Measurements from ENCODE around the gene NCOA4. TPM values are rescaled to one million over a fixed set of nuclear protein-coding genes. Genes with fewer than 3 reads are reported as not detected.

The NCOA4 gene
- total RNA-seq, 2 experiments from 2014 or later = 90.9 to 122 TPM

DNA sequence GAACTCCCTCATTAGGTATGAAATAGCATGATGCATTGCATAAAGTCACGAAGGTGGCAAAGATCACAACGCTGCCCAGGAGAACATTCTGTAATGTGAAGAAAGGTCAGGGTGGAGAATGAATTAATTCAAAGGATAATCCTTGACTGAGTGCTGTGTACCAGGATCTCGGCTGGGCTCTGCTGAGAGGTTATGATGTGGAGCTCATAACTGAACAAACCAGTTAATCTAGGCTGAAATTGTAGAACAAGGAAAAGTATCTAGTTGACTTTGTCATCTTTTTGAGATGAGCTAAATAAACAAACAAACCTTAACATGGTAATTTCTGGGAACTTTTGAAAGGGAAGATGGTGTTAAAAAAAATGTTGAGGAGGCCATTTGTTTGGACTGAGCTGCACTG, 9.6 kb upstream of the NCOA4 start:
- Mint-ChIP-seq H3K27me3 (peaks cover 12% of the 10 kb centered on the region), H3K27ac (no peak overlapping the region), H3K4me1 (no peaks in the 10 kb centered on the region), H3K4me3 (no peak overlapping the region), H3K36me3 (no peaks in the 10 kb centered on the region), H3K9me3 (ENCODE audit: low read depth) (no peaks in the 10 kb centered on the region)
- ATAC-seq (no peak), DNase-seq (no peak)
- CTCF ChIA-PET = interaction anchor here (0.9 kb wide), 1 partner anchor 16 kb away, joined by 4 read pairs; no protein-coding TSS in a partner anchor

DNA sequence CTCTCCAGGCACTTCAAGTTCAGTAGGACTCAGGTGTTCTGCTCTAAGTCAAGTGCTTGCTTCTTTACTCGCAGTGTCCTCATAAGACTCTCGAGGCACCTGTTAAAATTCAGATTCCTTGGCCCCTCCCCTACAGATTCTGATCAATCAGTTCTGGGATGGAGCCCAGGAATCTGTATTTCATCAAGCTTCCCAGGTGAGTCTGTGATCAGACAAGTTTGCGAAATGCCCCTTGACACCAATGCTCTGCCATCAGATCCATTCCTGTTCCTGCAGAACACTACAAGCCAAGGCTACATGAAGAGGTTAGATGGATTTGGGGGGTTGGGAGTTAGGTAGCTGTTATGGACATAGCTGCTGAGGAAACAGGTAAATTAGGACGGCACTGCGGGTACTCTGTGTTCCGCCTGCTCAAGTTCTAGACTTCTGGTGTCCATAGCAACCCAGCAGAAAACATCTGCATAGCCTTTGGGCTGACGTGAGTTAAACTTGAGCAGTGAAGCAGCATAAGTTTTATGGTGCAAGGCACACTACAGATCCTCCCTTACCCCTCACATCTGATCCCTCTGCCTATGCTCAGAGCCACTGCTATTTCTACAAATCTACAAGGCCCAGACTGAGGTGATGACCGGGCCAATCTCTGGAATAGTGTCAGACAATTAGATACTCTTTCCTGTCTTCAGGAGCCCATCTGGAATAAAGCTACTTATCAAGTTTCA, 6.8 kb upstream of the NCOA4 start:
- Mint-ChIP-seq H3K27ac (no peak overlapping the region), H3K9me3 (ENCODE audit: low read depth) (no peaks in the 10 kb centered on the region), H3K4me3 (no peak overlapping the region), H3K4me1 (peaks cover 5% of the 10 kb centered on the region), H3K36me3 (no peaks in the 10 kb centered on the region), H3K27me3 (peaks cover 13% of the 10 kb centered on the region)
- no peak for DNase-seq
- ATAC-seq = no peak
- CTCF ChIA-PET = no interaction called here

DNA sequence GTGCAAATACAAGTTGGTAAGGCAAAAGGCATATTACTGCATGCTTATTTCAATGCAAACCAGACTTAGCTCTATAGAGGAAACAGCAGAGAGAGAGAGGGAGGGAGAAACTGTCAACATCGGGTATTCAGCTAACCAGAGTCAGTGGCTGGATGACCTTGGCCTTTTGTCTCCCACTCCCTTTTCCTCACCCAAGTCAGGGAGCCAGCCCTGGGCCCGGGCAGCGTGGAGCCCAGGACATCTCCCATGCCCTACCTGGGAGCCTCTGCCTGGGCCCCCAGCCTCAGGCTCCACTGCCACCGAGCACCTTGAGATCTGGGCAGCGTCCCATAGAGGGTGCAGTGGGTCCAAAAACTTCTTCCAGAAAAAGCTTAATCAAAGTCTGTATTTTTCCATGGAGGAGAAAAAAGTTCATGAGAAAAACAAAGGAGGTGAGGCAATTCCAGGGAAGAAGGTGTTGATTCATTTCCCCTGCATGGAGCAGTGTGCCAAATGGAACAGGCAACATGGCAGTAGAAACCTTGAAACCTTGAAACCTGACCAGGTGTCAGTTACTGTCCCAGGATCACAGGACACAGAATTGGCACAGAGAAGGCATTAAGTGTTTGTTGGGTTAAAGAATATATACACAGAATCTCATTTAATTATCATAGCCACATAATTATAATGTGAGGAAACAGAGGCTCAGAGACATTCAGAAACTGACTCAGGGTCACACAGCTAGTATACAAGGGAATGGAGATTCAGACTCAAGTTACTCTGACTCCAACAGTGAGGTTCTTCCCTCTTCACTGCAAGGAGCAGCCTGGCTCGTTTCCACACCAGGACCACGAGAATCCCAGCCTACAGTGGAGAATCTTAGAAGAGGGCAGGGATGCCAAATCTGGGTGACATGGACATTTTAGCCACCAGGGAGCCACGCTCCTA, 5.8 kb upstream of the NCOA4 start:
- H3K4me1 Mint-ChIP-seq = peaks cover 8% of the 10 kb centered on the region
- no peak overlapping the region for H3K27ac Mint-ChIP-seq
- CTCF ChIA-PET = no interaction called here
- ATAC-seq (no peak), DNase-seq (no peak)
- H3K27me3 Mint-ChIP-seq = peaks cover 13% of the 10 kb centered on the region
- H3K9me3 Mint-ChIP-seq (ENCODE audit: low read depth) = no peaks in the 10 kb centered on the region
- H3K36me3 Mint-ChIP-seq = no peaks in the 10 kb centered on the region
- no peak overlapping the region for H3K4me3 Mint-ChIP-seq

DNA sequence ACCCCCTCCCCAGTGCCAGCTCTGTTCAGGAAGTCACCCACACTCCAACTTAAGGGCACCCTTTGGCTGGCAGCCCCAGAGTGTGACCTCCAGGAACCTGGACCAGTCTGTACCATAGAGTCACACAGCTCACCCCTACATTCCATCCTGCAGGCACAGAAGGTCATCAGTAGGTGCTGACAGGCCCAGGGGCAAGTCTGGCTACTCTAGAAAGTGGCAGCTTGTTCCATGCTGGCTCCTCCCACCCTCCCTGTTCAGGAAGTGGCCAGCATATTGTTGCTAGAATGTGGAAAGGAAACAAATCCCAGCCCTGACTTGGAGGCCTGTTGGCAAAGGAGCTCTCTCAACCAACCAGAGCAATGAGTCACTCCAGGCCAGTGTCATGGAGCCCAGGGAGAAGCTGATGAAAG, 3.2 kb upstream of the NCOA4 start:
- CTCF ChIA-PET = no interaction called here
- no peak for ATAC-seq
- H3K9me3 Mint-ChIP-seq (ENCODE audit: low read depth) = no peaks in the 10 kb centered on the region
- peaks cover 1% of the 10 kb centered on the region for H3K36me3 Mint-ChIP-seq
- H3K27ac Mint-ChIP-seq = no peak overlapping the region
- no peak overlapping the region for H3K4me3 Mint-ChIP-seq
- H3K4me1 Mint-ChIP-seq = peaks cover 22% of the 10 kb centered on the region
- peaks cover 10% of the 10 kb centered on the region for H3K27me3 Mint-ChIP-seq
- DNase-seq = no peak

DNA sequence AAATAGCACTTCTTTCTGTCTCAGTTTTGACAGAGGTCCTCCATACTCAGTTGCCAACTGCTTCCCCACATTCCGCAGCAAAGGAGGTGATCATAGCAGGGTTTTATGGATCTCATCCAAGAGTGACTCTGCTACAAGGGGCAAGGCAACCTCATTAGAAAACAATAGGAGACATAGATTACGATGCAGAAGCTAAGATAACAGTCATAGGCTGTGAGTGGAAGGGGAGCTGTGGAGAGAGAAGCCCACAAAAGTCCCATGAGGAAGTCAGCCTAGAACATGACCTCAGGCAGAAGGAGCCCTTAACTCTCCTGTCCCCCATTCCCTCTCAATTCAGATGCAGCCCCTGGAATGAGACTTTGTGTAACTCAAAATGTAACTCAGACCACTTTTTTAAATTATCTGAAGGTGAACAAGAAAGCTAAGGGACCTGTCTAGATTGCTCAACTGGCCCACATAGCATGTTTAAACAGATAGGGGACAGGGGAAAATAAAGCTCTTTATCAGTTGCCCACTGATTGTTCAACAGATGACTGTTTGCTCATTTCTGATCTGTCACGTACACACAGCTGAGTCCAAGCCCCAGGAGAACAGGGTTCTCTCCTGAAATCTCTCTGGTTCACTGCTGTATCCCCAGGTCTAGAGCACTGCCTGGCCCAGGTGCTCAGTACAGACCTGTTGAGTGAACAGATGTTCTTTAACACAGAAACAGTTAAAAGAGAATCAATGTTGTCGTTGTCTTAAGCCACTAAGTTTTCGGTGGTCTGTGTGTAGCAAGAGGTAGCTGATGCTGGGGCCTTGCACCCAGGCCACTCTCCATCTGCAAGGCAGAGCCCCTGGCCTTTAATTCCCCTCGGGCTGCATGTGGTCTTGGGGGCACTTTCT, 1.5 kb upstream of the NCOA4 start:
- peaks cover 4% of the 10 kb centered on the region for H3K36me3 Mint-ChIP-seq
- H3K4me1 Mint-ChIP-seq = peaks cover 38% of the 10 kb centered on the region
- CTCF ChIA-PET = interaction anchor here (0.9 kb wide), 1 partner anchor 566 kb away, joined by 3 read pairs; no protein-coding TSS in a partner anchor
- ATAC-seq (no peak), DNase-seq (no peak)
- H3K4me3 Mint-ChIP-seq = no peak overlapping the region
- H3K27ac Mint-ChIP-seq = peak overlapping the region; percentile 12
- no peaks in the 10 kb centered on the region for H3K9me3 Mint-ChIP-seq (ENCODE audit: low read depth)
- H3K27me3 Mint-ChIP-seq = peaks cover 10% of the 10 kb centered on the region

DNA sequence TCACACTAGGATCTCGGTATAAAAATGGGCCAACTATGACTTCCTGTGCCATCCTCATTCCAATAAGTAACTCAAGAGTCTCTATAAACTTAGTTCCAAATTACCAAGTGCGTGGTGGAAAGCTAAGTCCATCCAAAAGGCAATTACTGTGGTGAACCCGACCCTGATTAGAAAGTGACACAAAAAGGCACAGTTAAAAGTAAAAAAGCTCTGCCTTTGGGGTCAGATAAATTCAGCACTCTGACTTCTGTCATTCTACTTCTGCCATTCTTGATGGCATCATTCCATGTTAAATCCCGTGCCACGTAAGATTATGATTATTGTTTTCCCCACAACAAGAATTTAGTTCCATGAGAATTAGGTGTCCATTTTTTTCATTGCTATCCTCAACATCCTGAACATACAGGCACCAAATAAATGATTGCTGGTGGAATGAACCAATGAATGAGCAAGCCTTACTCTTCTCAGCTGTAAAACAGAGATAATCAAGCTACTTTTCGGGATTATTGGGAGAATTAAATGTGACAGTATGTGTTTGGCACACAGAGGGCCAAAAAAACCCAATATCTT, 877 bp downstream of the NCOA4 start:
- Mint-ChIP-seq H3K27me3 (no peaks in the 10 kb centered on the region), H3K9me3 (ENCODE audit: low read depth) (no peaks in the 10 kb centered on the region), H3K4me1 (peaks cover 56% of the 10 kb centered on the region), H3K36me3 (peaks cover 6% of the 10 kb centered on the region), H3K4me3 (peak overlapping the region; percentile 98), H3K27ac (peak overlapping the region; percentile 95)
- ATAC-seq (no peak), DNase-seq (no peak)
- CTCF ChIA-PET = interaction anchor here (0.6 to 2.0 kb wide), 9 partner anchors 9 to 779 kb away, joined by 3 to 10 read pairs (median 4); no protein-coding TSS in a partner anchor

DNA sequence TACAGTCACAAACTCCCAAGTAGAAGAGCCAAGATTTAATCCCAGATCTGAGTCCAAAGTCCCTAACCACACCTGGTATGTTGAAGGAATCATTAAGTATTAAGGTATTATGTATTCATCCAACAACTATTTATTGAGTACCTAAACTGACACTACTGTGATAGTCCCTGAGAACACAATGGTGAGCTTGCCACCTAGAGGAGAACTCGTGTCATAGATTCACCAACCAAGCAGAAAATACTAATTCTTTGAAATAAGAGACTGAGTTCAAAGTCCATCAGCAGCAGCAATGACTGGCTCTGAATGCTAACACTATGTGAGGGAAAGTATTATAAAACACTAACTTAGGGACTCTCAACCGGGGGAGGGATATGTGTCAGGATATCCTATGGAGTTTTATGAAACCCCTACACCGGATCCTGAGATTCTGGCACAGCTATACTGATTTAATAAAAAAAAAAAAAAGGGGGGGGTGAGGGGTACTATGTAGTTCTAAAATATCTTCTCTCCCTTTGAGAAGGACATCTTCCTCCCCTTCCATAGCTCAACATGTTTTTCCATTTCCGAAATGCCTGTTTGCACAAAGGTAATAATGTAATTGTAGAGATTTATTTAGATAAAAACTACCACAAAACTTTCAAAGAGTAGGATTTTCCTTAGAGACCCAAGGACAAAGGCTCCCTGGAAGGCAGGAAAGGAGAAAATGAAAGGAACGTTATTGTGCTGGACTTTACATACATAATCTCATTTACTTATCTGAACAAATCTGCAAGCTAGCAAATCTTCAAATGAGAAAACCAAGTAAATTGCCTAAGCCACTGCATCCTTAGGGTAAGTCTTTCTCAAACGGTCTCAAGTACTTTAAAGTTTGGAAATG, 1.6 kb downstream of the NCOA4 start:
- Mint-ChIP-seq H3K4me1 (peaks cover 62% of the 10 kb centered on the region), H3K27me3 (no peaks in the 10 kb centered on the region), H3K9me3 (ENCODE audit: low read depth) (no peaks in the 10 kb centered on the region), H3K27ac (peak overlapping the region; percentile 95), H3K4me3 (peak overlapping the region; percentile 98), H3K36me3 (peaks cover 6% of the 10 kb centered on the region)
- DNase-seq (peak; percentile 55), ATAC-seq (peak; percentile 15)
- CTCF ChIA-PET = interaction anchor here (0.6 to 2.0 kb wide), 11 partner anchors 10 to 779 kb away, joined by 3 to 10 read pairs (median 3); no protein-coding TSS in a partner anchor

DNA sequence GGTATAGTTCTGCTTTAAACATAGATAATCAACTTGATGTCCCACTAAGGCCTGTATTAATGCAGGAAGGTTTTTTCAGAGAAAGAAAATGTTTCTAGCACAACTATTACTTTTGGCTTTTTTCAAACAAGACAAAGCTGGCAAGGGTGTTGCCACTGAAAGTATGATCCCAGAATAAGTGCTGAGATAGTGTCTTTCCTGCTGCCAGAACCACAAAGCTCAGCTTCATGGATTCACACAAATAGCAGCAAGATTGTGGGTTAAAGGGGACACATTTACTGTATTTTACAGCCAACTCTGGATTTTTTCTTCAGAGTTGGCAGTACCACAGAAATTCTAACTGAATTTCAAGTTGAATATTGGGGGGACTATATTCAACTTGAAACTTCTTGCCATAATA, 4.3 kb downstream of the NCOA4 start:
- H3K27ac Mint-ChIP-seq = no peak overlapping the region
- CTCF ChIA-PET = no interaction called here
- H3K9me3 Mint-ChIP-seq (ENCODE audit: low read depth) = no peaks in the 10 kb centered on the region
- peaks cover 8% of the 10 kb centered on the region for H3K36me3 Mint-ChIP-seq
- ATAC-seq (no peak), DNase-seq (no peak)
- H3K4me3 Mint-ChIP-seq = no peak overlapping the region
- H3K4me1 Mint-ChIP-seq = peaks cover 72% of the 10 kb centered on the region
- H3K27me3 Mint-ChIP-seq = no peaks in the 10 kb centered on the region

DNA sequence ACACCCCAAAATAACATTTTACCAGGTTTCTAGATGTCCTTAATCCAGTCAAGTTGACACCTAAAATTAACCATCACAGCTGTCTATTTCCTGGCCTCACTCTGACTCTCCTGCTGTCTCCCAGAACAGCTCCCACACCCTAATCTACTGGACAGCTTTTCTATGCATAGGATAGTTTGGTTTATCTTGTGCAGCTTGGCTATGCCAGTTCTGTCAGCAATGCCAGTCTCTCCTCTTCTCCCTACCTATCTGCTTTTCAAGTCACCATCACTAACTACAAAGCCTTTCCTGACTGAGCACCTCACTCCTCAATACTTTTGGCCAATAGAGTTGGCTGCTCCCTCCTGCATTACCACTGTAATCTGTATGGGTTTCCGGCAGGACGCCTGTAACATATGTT, 5.0 kb downstream of the NCOA4 start:
- Mint-ChIP-seq H3K4me3 (no peak overlapping the region), H3K27ac (no peak overlapping the region), H3K27me3 (no peaks in the 10 kb centered on the region), H3K9me3 (ENCODE audit: low read depth) (no peaks in the 10 kb centered on the region), H3K36me3 (peaks cover 8% of the 10 kb centered on the region), H3K4me1 (peaks cover 70% of the 10 kb centered on the region)
- CTCF ChIA-PET = interaction anchor here (0.9 kb wide), 1 partner anchor 204 kb away, joined by 3 read pairs; no protein-coding TSS in a partner anchor
- DNase-seq = no peak
- ATAC-seq = no peak

DNA sequence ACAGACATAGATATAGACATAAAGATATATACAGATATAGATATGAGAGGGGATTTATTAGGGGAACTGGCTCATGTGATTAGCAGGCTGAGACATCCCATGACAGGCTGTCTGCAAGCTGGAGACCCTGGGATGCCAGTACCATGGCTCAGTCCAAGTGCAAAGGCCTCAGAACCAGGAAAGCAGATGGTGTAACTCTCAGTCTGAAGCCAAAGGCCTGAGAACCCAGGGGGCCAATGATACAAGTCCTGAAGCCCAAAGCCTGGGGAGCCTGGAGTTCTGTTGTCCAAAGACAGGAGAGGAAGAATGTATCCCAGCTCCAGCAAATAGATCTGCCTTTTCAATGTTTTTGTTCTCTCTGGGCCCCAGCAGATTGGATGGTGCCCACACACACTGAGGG, 5.5 kb downstream of the NCOA4 start:
- peaks cover 8% of the 10 kb centered on the region for H3K36me3 Mint-ChIP-seq
- H3K4me3 Mint-ChIP-seq = no peak overlapping the region
- no peaks in the 10 kb centered on the region for H3K27me3 Mint-ChIP-seq
- peaks cover 72% of the 10 kb centered on the region for H3K4me1 Mint-ChIP-seq
- CTCF ChIA-PET = interaction anchor here (0.9 kb wide), 1 partner anchor 204 kb away, joined by 3 read pairs; no protein-coding TSS in a partner anchor
- H3K27ac Mint-ChIP-seq = no peak overlapping the region
- no peaks in the 10 kb centered on the region for H3K9me3 Mint-ChIP-seq (ENCODE audit: low read depth)
- DNase-seq = no peak
- ATAC-seq = no peak

DNA sequence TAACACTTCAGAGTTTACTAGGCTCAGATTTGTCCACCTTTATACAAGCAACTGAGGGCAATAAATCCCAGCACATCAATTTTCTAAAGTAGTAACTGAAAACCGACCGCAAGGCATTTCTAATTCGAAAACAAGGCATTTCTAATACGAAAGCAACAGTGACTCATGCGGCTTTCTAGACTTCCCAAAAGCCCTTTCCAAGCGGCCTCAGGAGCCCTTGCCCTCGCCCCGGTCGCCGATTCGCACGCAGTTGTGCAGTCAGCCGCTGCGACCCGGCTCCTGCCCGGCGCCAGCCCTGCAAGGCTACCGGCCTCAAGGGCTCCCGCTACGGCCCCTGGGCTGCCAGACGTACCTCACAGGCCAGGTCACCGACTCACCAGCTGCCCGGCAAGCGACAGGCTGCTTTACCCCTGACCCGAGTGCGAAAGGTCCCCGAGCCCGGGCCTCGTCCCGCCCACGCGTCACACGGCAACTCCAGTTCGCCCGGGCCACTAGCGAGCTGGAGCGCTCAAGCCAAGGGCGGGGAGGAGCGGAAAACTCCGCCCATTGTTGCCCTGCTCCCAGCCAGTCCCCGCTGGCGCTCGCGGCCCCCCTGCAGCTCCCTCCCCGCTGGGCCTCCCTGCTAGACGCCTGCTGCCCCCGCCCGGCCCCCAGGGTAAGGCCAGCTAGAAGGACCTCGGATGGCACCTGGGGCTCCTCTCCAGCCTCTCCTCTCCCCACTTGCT, 7.3 kb downstream of the NCOA4 start:
- Mint-ChIP-seq H3K27me3 (no peaks in the 10 kb centered on the region), H3K4me1 (peaks cover 73% of the 10 kb centered on the region), H3K4me3 (peak overlapping the region; percentile 78), H3K9me3 (ENCODE audit: low read depth) (no peaks in the 10 kb centered on the region), H3K36me3 (peaks cover 8% of the 10 kb centered on the region), H3K27ac (peak overlapping the region; percentile 74)
- CTCF ChIA-PET = interaction anchor here (1.3 to 1.5 kb wide), 2 partner anchors 17 to 788 kb away, joined by 4 to 5 read pairs; no protein-coding TSS in a partner anchor
- ATAC-seq = peak; percentile 99
- DNase-seq = peak; percentile 89
